Right cardiac atrium (tissue), 5 donors: ENCODE results near the gene GCSAM. TPM values are rescaled to one million over a fixed set of nuclear protein-coding genes. Genes with fewer than 3 reads are reported as not detected.
A peak's percentile ranks its signal among the peaks of the same experiment; 100 is the strongest.

ENCODE experiments used
- ATAC-seq, 2 donors: fragments of 200-7000 bp; cut with Tn5 transposase; one replicate each; pipeline versions ENCODE4 v1.8.0 to v1.9.1; 2020; ENCODE audit warnings: moderate library complexity in 2 of 2, mild to moderate bottlenecking in 1 of 2
- DNase-seq, 3 donors: peaks; one replicate each; pipeline ENCODE4 v3.0.0-alpha.2; 2020
- H3K27ac ChIP-seq: one replicate; pipeline ENCODE4 v1.5.1; 2013; ENCODE audit warnings: mild to moderate bottlenecking, low read length, control low read depth, moderate library complexity
- H3K27me3 ChIP-seq: one replicate; pipeline ENCODE4 v1.6.1; 2013; ENCODE audit not compliant: control insufficient read depth, insufficient read depth
- H3K4me1 ChIP-seq: one replicate; pipeline ENCODE4 v1.6.1; 2013; ENCODE audit warnings: low read length; ENCODE audit not compliant: control insufficient read depth, insufficient read depth
- H3K4me3 ChIP-seq: one replicate; pipeline ENCODE4 v1.5.1; 2013; ENCODE audit warnings: low read length, control low read depth
- H3K9me3 ChIP-seq: one replicate; pipeline ENCODE4 v1.6.1; 2013; ENCODE audit warnings: low read length; ENCODE audit not compliant: control insufficient read depth
- WGBS: extraction: QIAGEN DNeasy Blood & Tissue Kit; methylation state at CpG from one replicate; pipeline ENCODE4 v1.1.7; 2013; 5-methylcytosine and 5-hydroxymethylcytosine counted together
- intact Hi-C, 4 donors: fragments of 100-400 bp; cut with DNase I; formaldehyde crosslinking; loops; one replicate each; pipeline versions ENCODE4 v1.11.0 to v1.14.0; 2022 to 2023
- long read RNA-seq, 4 donors: library from polyadenylated mRNA; unstranded; transcript quantifications; one replicate each; pipeline ENCODE4 v2.0.0, GENCODE V29; 2020 to 2021
- polyA plus RNA-seq: library from polyadenylated mRNA; stranded (reverse); fragments of 200-250 nt; gene quantifications from one replicate; pipeline ENCODE4 v1.2.3, GENCODE V29; 2013
- total RNA-seq, 4 donors: library from RNA; stranded (reverse); fragmentation: NEBNext Ultra II Directional; extraction: Animal tissue kit (Norgen Biotek cat#: 25700); gene quantifications; one replicate each; pipeline ENCODE4 v1.2.1, GENCODE V29; 2021
- donor health status: healthy with polysubstance abuse.
- donor health status: DM: no; HTN: yes; CAD: no.
- donor health status: DM: no; HTN: no; CAD: no.
- donor health status: DM: no; HTN: yes; CAD: no; lungs with severe emphysema.
- donor health status: DM: yes; HTN: yes; CAD: no.

Gene GCSAM
- total RNA-seq (under 1 TPM in 1 of 4 donors, not detected in 3; 0.29 TPM), polyA plus RNA-seq (not detected)
- long read RNA-seq, donor 1: 0 reads
- long read RNA-seq, donor 2: 0 reads
- long read RNA-seq, donor 3: 0 reads
- long read RNA-seq, donor 4: 0 reads

GRCh38 chr3:112132975-112133448 is at the start of gene GCSAM:
Gene GCSAM, minus strand, starts transcription at chr3:112133248. Its CDS starts 128 bp downstream, at chr3:112133120.
- no peak within 1 kb of the TSS for H3K4me3 ChIP-seq

GRCh38 chr3:112175646-112176045 is 42.6 kb upstream of the GCSAM start:
- ATAC-seq (no peak), DNase-seq (no peak)
- Histone ChIP-seq H3K4me3 (no peak overlapping the region), H3K27ac (no peak overlapping the region), H3K27me3 (no peaks in the 10 kb centered on the region), H3K9me3 (no peaks in the 10 kb centered on the region), H3K4me1 (no peaks in the 10 kb centered on the region)
- whole genome bisulfite sequencing: 88% methylated on average over 6 of the region's 6 CpGs
- intact Hi-C loops: no loop called here

More at GRCh38 chr3:112132975-112133448, at the start of gene GCSAM:
- H3K9me3 ChIP-seq: no peaks in the 10 kb centered on the region
- intact Hi-C loops: no loop called here
- DNase-seq (peak; percentile 39 to 69 (median 68)), ATAC-seq (peak; percentile 72 to 80)
- 57% methylated on average over 5 of the region's 5 CpGs for WGBS
- peaks cover 2% of the 10 kb centered on the region for H3K4me1 ChIP-seq
- H3K27ac ChIP-seq: no peak within 1 kb of the TSS
- no peaks in the 10 kb centered on the region for H3K27me3 ChIP-seq

GRCh38 chr3:112175037-112175436 is 42.0 kb upstream of the GCSAM start:
- 94% methylated on average over 5 of the region's 5 CpGs for WGBS
- no peaks in the 10 kb centered on the region for H3K9me3 ChIP-seq
- H3K27me3 ChIP-seq: no peaks in the 10 kb centered on the region
- no peak overlapping the region for H3K4me3 ChIP-seq
- no peak overlapping the region for H3K27ac ChIP-seq
- DNase-seq: no peak
- intact Hi-C loops: no loop called here
- no peak for ATAC-seq
- no peaks in the 10 kb centered on the region for H3K4me1 ChIP-seq

DNA sequence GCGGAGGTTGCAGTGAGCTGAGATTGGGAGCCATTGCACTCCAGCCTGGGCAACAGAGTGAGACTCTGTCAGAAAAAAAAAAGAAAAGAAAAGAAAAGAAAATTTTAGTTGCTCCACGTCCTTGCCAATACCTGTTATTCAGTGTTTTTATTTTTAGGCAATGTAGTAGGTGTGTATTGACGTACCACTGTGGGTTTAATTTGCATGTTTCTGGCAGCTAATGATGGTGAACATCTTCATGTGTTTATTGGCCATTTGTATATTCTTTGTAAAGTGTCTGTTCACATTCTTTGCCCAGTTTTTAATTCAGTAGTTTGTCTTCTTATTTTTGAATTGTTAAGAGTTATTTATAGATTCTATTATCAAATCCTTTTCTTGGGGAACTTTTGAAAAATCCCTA is 38.1 kb upstream of the GCSAM start:
- no peak for ATAC-seq
- intact Hi-C loops: no loop called here
- WGBS: 90% methylated on average over 3 of the region's 3 CpGs

DNA sequence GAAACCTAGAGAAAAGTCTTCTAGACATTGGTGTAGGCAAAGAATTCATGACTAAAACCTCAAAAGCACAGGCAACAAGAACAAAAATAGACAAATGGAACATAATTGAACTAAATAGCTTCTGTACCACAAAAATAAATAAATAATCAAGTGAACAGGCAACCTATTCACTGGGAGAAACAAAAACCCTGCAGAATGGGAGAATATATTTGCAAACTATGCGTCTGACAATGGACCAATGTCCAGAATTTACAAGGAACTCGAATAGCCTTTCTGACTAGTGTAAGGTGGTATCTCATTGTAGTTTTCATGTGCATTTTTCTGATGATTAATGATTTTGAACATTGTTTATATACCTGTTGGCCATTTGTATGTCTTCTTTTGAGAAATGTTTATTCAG is 37.0 kb upstream of the GCSAM start:
- no peaks in the 10 kb centered on the region for H3K9me3 ChIP-seq
- H3K27ac ChIP-seq: no peak overlapping the region
- ATAC-seq (no peak), DNase-seq (no peak)
- no peaks in the 10 kb centered on the region for H3K4me1 ChIP-seq
- no peak overlapping the region for H3K4me3 ChIP-seq
- WGBS: 93% methylated on average over 2 of the region's 2 CpGs
- H3K27me3 ChIP-seq: no peaks in the 10 kb centered on the region
- intact Hi-C loops: no loop called here

More for the DNA sequence above, 38.1 kb upstream of the GCSAM start:
- Histone ChIP-seq H3K27ac (no peak overlapping the region), H3K4me1 (no peaks in the 10 kb centered on the region), H3K27me3 (no peaks in the 10 kb centered on the region), H3K4me3 (no peak overlapping the region), H3K9me3 (no peaks in the 10 kb centered on the region)
- DNase-seq: no peak

DNA sequence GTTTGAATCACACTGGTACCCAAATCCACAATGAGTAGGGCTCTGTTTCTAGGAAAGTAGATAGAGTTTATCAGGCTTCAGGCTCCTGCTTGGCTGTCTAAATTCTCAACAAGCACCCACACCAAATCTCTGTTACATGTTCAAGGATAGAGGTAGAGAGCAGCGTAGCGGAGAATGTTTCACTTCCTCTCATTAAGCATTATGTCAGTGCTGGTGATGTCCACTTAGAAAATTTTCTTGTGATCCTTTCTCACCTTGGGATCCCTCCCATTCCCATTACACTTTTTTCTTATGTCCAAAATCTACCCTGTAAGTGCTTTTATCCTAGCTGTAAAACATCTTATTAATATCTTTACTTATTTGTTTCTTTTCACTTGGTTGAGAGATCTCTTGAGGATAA is 34.7 kb upstream of the GCSAM start:
- ATAC-seq: no peak
- no peak overlapping the region for H3K27ac ChIP-seq
- DNase-seq: no peak
- 81% methylated on average over 2 of the region's 2 CpGs for WGBS
- no peaks in the 10 kb centered on the region for H3K4me1 ChIP-seq
- H3K27me3 ChIP-seq: no peaks in the 10 kb centered on the region
- no peak overlapping the region for H3K4me3 ChIP-seq
- no peaks in the 10 kb centered on the region for H3K9me3 ChIP-seq
- intact Hi-C loops: no loop called here

- DNase-seq (no peak), ATAC-seq (no peak)
- H3K27me3 ChIP-seq: no peaks in the 10 kb centered on the region
- 91% methylated on average over 1 of the region's 1 CpG for WGBS
- H3K27ac ChIP-seq: no peak overlapping the region
- intact Hi-C loops: no loop called here
- no peak overlapping the region for H3K4me3 ChIP-seq
- peaks cover 8% of the 10 kb centered on the region for H3K9me3 ChIP-seq
- no peaks in the 10 kb centered on the region for H3K4me1 ChIP-seq
These were observed 16.1 kb upstream of the GCSAM start for GRCh38 chr3:112149136-112149535.

DNA sequence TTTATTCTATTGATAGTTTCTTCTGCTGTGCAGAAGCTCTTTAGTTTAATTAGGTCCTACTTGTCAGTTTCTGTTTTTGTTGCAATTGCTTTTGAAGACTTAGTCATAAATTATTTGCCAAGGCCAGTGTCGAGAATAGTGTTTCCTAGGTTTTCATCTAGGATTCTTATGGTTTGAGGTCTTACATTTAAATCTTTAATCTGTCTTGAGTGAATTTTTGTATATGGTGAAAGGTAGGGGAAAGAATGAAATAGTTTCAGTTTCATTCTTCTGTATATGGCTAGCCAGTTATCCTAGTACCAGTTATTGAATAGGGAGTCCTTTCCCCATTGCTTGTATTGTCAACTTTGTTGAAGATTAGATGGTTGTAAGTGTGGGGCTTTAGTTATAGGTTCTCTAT is 10.6 kb upstream of the GCSAM start:
- no peak overlapping the region for H3K27ac ChIP-seq
- 91% methylated on average over 1 of the region's 1 CpG for WGBS
- H3K9me3 ChIP-seq: no peaks in the 10 kb centered on the region
- DNase-seq: no peak
- no peaks in the 10 kb centered on the region for H3K4me1 ChIP-seq
- H3K4me3 ChIP-seq: no peak overlapping the region
- intact Hi-C loops: no loop called here
- H3K27me3 ChIP-seq: no peaks in the 10 kb centered on the region
- ATAC-seq: no peak

GRCh38 chr3:112143251-112143650 is 10.2 kb upstream of the GCSAM start:
- 94% methylated on average over 1 of the region's 1 CpG for WGBS
- H3K9me3 ChIP-seq: no peaks in the 10 kb centered on the region
- DNase-seq (no peak), ATAC-seq (no peak)
- H3K27ac ChIP-seq: no peak overlapping the region
- no peaks in the 10 kb centered on the region for H3K4me1 ChIP-seq
- H3K4me3 ChIP-seq: no peak overlapping the region
- no peaks in the 10 kb centered on the region for H3K27me3 ChIP-seq
- intact Hi-C loops: no loop called here

- Histone ChIP-seq H3K27ac (no peak overlapping the region), H3K4me3 (no peak overlapping the region), H3K27me3 (no peaks in the 10 kb centered on the region), H3K4me1 (peaks cover 2% of the 10 kb centered on the region), H3K9me3 (no peaks in the 10 kb centered on the region)
- intact Hi-C loops: no loop called here
- DNase-seq (no peak), ATAC-seq (no peak)
- WGBS: 89% methylated on average over 2 of the region's 2 CpGs
These were observed 8.2 kb upstream of the GCSAM start for GRCh38 chr3:112141293-112141692.

DNA sequence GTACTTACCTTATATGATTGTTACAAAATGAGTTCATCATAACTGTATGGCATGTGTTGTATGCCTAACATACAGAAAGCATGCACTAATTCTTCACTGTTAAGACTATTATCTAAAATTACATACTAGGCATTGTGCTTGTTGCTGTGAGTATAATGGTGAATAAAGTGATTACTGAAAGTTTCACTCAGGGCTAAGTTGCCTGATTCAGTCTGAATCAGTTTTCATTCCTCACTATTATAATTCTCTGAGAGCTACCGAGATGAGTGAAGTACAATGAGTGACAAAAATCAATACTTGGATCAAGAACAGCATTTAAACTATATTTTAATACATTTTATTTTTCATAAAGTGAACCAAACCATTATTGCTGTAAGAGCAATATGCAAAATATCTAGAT is 7.5 kb upstream of the GCSAM start:
- 98% methylated on average over 1 of the region's 1 CpG for WGBS
- intact Hi-C loops: no loop called here
- no peak for ATAC-seq

More for the DNA sequence above, 7.5 kb upstream of the GCSAM start:
- Histone ChIP-seq H3K4me3 (no peak overlapping the region), H3K4me1 (peaks cover 2% of the 10 kb centered on the region), H3K27me3 (no peaks in the 10 kb centered on the region), H3K9me3 (no peaks in the 10 kb centered on the region), H3K27ac (no peak overlapping the region)
- DNase-seq: no peak
